Type B pancreatic cell (in vitro differentiated cells): Measurements from ENCODE around the gene IL1R2. TPM values are rescaled to one million over a fixed set of nuclear protein-coding genes. Genes with fewer than 3 reads are reported as not detected.

Experiments
- DNase-seq: peaks from one replicate; pipeline ENCODE4 v3.0.0; 2021; ENCODE audit warnings: mixed read lengths; ENCODE audit not compliant: unreplicated experiment; ENCODE audit errors: extremely low spot score
- H3K27ac Mint-ChIP-seq: 2 replicates; pipeline ENCODE4 v1.8.0; 2021; ENCODE audit warnings: mild to moderate bottlenecking, mixed read lengths
- H3K27me3 Mint-ChIP-seq: 2 replicates; pipeline ENCODE4 v1.8.0; 2021; ENCODE audit warnings: mixed read lengths
- H3K36me3 Mint-ChIP-seq: 2 replicates; pipeline ENCODE4 v1.8.0; 2021; ENCODE audit warnings: mixed read lengths
- H3K4me1 Mint-ChIP-seq: one replicate; pipeline ENCODE4 v1.8.0; 2021; ENCODE audit warnings: mixed read lengths; ENCODE audit not compliant: unreplicated experiment
- H3K4me3 Mint-ChIP-seq: 2 replicates; pipeline ENCODE4 v1.8.0; 2021; ENCODE audit warnings: mild to moderate bottlenecking, mixed read lengths
- H3K9me3 Mint-ChIP-seq: 2 replicates; pipeline ENCODE4 v1.8.0; 2021; ENCODE audit warnings: mixed read lengths
- CTCF ChIP-seq: fragments of 200-600 bp; sonication (generic); conservative IDR thresholded peaks from 2 replicates; pipeline ENCODE4 v1.5.0; 2021; ENCODE audit warnings: antibody characterized with exemption, mild to moderate bottlenecking
- total RNA-seq: library from RNA; stranded (reverse); gene quantifications from 2 replicates; pipeline ENCODE4 v1.2.1, GENCODE V29; 2021; ENCODE audit warnings: low replicate concordance

IL1R2 gene
- total RNA-seq, 1 donor from 2014 or later: 0.48 TPM

- H3K36me3 Mint-ChIP-seq: no peaks in the 10 kb centered on the region
- no peak for TF ChIP-seq CTCF
- no peak overlapping the region for H3K4me3 Mint-ChIP-seq
- no peak for DNase-seq
- H3K27ac Mint-ChIP-seq: no peak overlapping the region
- peaks cover 5% of the 10 kb centered on the region for H3K9me3 Mint-ChIP-seq
- peaks cover 3% of the 10 kb centered on the region for H3K27me3 Mint-ChIP-seq
- peaks cover 32% of the 10 kb centered on the region for H3K4me1 Mint-ChIP-seq
Observed at GRCh38 chr2:102053096-102053495, 61.3 kb downstream of the IL1R2 start.

- TF ChIP-seq CTCF: no peak
- no peak overlapping the region for H3K4me3 Mint-ChIP-seq
- no peak overlapping the region for H3K27ac Mint-ChIP-seq
Observed at GRCh38 chr2:102055346-102055990, 63.7 kb downstream of the IL1R2 start.

DNA sequence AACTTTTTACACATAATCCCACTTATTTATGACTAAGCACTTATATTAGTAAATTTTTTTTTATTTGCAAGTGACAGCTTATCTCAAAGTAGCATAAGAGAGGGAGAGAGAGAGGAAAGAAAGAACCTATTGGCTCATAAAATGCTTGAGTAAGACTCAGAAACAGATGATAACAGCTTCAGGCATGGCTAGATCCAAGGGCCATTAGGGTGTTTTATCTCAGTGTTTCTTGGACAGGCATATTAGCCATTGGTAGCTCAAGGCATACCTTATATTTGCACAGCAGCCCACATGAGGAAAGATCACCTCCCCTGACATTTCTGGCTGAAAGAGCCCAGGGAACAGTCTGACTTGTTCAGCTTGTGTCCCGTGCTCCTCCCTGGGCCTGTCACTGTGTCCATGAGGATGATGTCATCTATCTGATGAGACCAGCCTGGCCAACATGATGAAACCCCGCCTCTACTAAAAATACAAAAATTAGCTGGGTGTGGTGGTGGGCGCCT lies 64.4 kb downstream of the IL1R2 start:
- Mint-ChIP-seq H3K4me3 (no peak overlapping the region), H3K9me3 (no peaks in the 10 kb centered on the region), H3K27me3 (peaks cover 3% of the 10 kb centered on the region), H3K36me3 (no peaks in the 10 kb centered on the region), H3K27ac (no peak overlapping the region), H3K4me1 (peaks cover 18% of the 10 kb centered on the region)
- DNase-seq: no peak
- no peak for TF ChIP-seq CTCF

More at GRCh38 chr2:102055346-102055990, 63.7 kb downstream of the IL1R2 start:
- no peaks in the 10 kb centered on the region for H3K36me3 Mint-ChIP-seq
- peaks cover 1% of the 10 kb centered on the region for H3K9me3 Mint-ChIP-seq
- DNase-seq: no peak
- peaks cover 21% of the 10 kb centered on the region for H3K4me1 Mint-ChIP-seq
- peaks cover 3% of the 10 kb centered on the region for H3K27me3 Mint-ChIP-seq

GRCh38 chr2:102057502-102058292 lies 65.9 kb downstream of the IL1R2 start:
- peak overlapping the region; percentile 21 for H3K4me3 Mint-ChIP-seq
- TF ChIP-seq CTCF: no peak
- peaks cover 3% of the 10 kb centered on the region for H3K27me3 Mint-ChIP-seq
- H3K4me1 Mint-ChIP-seq: peaks cover 21% of the 10 kb centered on the region
- H3K27ac Mint-ChIP-seq: peak overlapping the region; percentile 70
- no peaks in the 10 kb centered on the region for H3K36me3 Mint-ChIP-seq
- DNase-seq: no peak
- H3K9me3 Mint-ChIP-seq: no peaks in the 10 kb centered on the region

DNA sequence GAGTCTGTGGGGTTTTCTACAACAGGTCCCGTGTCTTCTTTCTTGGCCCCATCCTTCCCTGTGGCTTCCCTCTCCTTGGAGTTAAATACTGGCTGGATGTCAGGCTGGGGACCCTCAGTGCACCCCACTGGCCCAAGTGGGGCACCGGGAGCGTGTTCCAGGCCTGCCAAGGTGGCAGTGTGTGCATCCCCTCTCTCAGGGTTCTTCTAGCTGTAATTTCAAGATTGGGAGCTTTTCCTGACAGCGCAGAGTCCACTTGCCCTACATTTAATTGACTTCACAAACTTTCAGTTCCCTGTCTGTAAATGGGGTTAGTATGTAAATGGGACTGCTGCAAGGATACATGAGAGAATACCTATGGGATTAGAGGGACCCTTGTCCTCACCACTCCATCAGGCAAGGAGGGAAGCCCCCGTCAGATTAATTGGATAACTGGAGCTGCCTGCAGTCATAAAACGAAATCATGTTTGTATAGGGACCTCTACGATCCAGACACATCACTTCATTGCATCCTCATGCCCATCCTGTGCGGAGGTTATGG lies 66.6 kb downstream of the IL1R2 start:
- H3K36me3 Mint-ChIP-seq: no peaks in the 10 kb centered on the region
- H3K27ac Mint-ChIP-seq: peak overlapping the region; percentile 70
- H3K4me3 Mint-ChIP-seq: no peak overlapping the region
- no peak for DNase-seq
- H3K4me1 Mint-ChIP-seq: peaks cover 28% of the 10 kb centered on the region
- H3K27me3 Mint-ChIP-seq: peaks cover 3% of the 10 kb centered on the region
- no peaks in the 10 kb centered on the region for H3K9me3 Mint-ChIP-seq
- TF ChIP-seq CTCF: no peak
